GM12875 (cell line): ENCODE results near the gene PTPRD.

ENCODE experiments used
- H3K4me3 ChIP-seq: one replicate; pipeline ENCODE4 v1.5.1; 2011; ENCODE audit warnings: low read depth, low read length, control low read depth
- CTCF ChIP-seq: IDR thresholded peaks from 2 replicates; pipeline ENCODE4 v1.5.1; 2011; ENCODE audit warnings: low read depth, mild to moderate bottlenecking, control low read depth, inconsistent platforms, low read length, moderate library complexity, borderline replicate concordance; ENCODE audit not compliant: insufficient read depth

PTPRD gene

GRCh38 chr9:9246726-9247125 lies 1366.1 kb downstream of the PTPRD start:
- no peak overlapping the region for H3K4me3 ChIP-seq
- TF ChIP-seq CTCF, result no peak

- H3K4me3 ChIP-seq, result no peak overlapping the region
- no peak for TF ChIP-seq CTCF
Observed at GRCh38 chr9:9231946-9232345, 1380.9 kb downstream of the PTPRD start.

- no peak overlapping the region for H3K4me3 ChIP-seq
- no peak for TF ChIP-seq CTCF
Observed at GRCh38 chr9:9229269-9229668, 1383.5 kb downstream of the PTPRD start.

- no peak for TF ChIP-seq CTCF
- no peak overlapping the region for H3K4me3 ChIP-seq
Observed at GRCh38 chr9:9223175-9223574, 1389.6 kb downstream of the PTPRD start.

- H3K4me3 ChIP-seq, result no peak overlapping the region
- TF ChIP-seq CTCF, result no peak
Observed at GRCh38 chr9:9222730-9223129, 1390.1 kb downstream of the PTPRD start.

GRCh38 chr9:9216934-9217333 lies 1395.9 kb downstream of the PTPRD start:
- no peak overlapping the region for H3K4me3 ChIP-seq
- no peak for TF ChIP-seq CTCF

- TF ChIP-seq CTCF, result no peak
- H3K4me3 ChIP-seq, result no peak overlapping the region
Observed at GRCh38 chr9:9215050-9215449, 1397.8 kb downstream of the PTPRD start.
